GM12892 (cell line): ENCODE data around the gene FOXL3.

ENCODE experiments used
- POLR2A ChIP-seq: IDR thresholded peaks from 2 replicates; pipeline ENCODE4 v1.6.1; 2011; ENCODE audit warnings: low read depth, low read length, control low read depth
- POLR2AphosphoS5 ChIP-seq: IDR thresholded peaks from 2 replicates; pipeline ENCODE4 v1.6.1; 2011; ENCODE audit warnings: low read depth, low read length, control low read depth
- TAF1 ChIP-seq: IDR thresholded peaks from 2 replicates; pipeline ENCODE4 v1.6.1; 2011; ENCODE audit warnings: low read depth, mild to moderate bottlenecking, control low read depth, low read length, borderline replicate concordance

- no peak for TF ChIP-seq POLR2AphosphoS5
- TF ChIP-seq POLR2A, result no peak
- no peak for TF ChIP-seq TAF1
Measured at GRCh38 chr7:302054-302992, 12.4 kb downstream of the FOXL3 start.
